ENCODE results near the gene ART4. TPM values are rescaled to one million over a fixed set of nuclear protein-coding genes. Genes with fewer than 3 reads are reported as not detected.

ART4 gene
- total and polyA plus RNA-seq, 2 donors from 2014 or later = 2.6 to 3.0 TPM

GRCh38 chr12:14886271-14886670, 42.9 kb upstream of the ART4 start:
- Histone ChIP-seq H3K27me3 (ENCODE audit: control insufficient read depth, insufficient read depth, low read length) (no peaks in the 10 kb centered on the region), H3K4me3 (ENCODE audit: low read length in 3 of 3) (peak overlapping the region in 2 of 3 donors; percentile 67 to 88), H3K9me3 (ENCODE audit: control insufficient read depth in 2 of 3, insufficient read depth in 1 of 3, low read length in 3 of 3) (no peaks in the 10 kb centered on the region), H3K9ac (ENCODE audit: low read length in 3 of 3) (no peak overlapping the region), H3K27ac (ENCODE audit: low read depth in 2 of 2, low read length in 2 of 2) (peak overlapping the region; percentile 74 to 88), H3K4me1 (ENCODE audit: control insufficient read depth in 2 of 3, insufficient read depth in 2 of 3, low read depth in 1 of 3, low read length in 3 of 3) (peaks cover 0 to 11% (median 0%) of the 10 kb centered on the region in 3 donors), H3K36me3 (ENCODE audit: control insufficient read depth in 2 of 3, insufficient read depth in 3 of 3, low read length in 3 of 3) (no peaks in the 10 kb centered on the region)
- intact Hi-C loops (cut with DNase I) = no loop called here
- DNase-seq = no peak
- TF ChIP-seq, protein P1, sequence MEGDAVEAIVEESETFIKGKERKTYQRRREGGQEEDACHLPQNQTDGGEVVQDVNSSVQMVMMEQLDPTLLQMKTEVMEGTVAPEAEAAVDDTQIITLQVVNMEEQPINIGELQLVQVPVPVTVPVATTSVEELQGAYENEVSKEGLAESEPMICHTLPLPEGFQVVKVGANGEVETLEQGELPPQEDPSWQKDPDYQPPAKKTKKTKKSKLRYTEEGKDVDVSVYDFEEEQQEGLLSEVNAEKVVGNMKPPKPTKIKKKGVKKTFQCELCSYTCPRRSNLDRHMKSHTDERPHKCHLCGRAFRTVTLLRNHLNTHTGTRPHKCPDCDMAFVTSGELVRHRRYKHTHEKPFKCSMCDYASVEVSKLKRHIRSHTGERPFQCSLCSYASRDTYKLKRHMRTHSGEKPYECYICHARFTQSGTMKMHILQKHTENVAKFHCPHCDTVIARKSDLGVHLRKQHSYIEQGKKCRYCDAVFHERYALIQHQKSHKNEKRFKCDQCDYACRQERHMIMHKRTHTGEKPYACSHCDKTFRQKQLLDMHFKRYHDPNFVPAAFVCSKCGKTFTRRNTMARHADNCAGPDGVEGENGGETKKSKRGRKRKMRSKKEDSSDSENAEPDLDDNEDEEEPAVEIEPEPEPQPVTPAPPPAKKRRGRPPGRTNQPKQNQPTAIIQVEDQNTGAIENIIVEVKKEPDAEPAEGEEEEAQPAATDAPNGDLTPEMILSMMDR (IDR thresholded peaks at IDR 0.05; ENCODE audit: borderline replicate concordance, extremely low read depth, insufficient read depth) = no peak
- no peak for FAIRE-seq

- peak within 1 kb of the TSS in 2 of 3 donors; percentile 79 to 92 for H3K9ac ChIP-seq (ENCODE audit: low read length in 3 of 3)
- intact Hi-C loops (cut with DNase I) = no loop called here
- H3K4me3 ChIP-seq (ENCODE audit: low read length in 3 of 3) = peak within 1 kb of the TSS; percentile 5 to 88 (median 67)
- peaks cover 0 to 11% (median 0%) of the 10 kb centered on the region in 3 donors for H3K4me1 ChIP-seq (ENCODE audit: control insufficient read depth in 2 of 3, insufficient read depth in 2 of 3, low read depth in 1 of 3, low read length in 3 of 3)
- H3K9me3 ChIP-seq (ENCODE audit: control insufficient read depth in 2 of 3, insufficient read depth in 1 of 3, low read length in 3 of 3) = no peaks in the 10 kb centered on the region
- no peaks in the 10 kb centered on the region for H3K27me3 ChIP-seq (ENCODE audit: control insufficient read depth, insufficient read depth, low read length)
- TF ChIP-seq, protein P1 (IDR thresholded peaks at IDR 0.05; ENCODE audit: borderline replicate concordance, extremely low read depth, insufficient read depth) = no peak
- H3K36me3 ChIP-seq (ENCODE audit: control insufficient read depth in 2 of 3, insufficient read depth in 3 of 3, low read length in 3 of 3) = no peaks in the 10 kb centered on the region
- no peak for DNase-seq
- no peak for FAIRE-seq
- H3K27ac ChIP-seq (ENCODE audit: low read depth in 2 of 2, low read length in 2 of 2) = peak within 1 kb of the TSS; percentile 74 to 88
Observed at GRCh38 chr12:14885718-14886221, 42.4 kb upstream of the ART4 start, which contains the start of gene MGP. Gene MGP (minus strand): TSS chr12:14885854. CDS start chr12:14885791, 63 bp downstream.

DNA sequence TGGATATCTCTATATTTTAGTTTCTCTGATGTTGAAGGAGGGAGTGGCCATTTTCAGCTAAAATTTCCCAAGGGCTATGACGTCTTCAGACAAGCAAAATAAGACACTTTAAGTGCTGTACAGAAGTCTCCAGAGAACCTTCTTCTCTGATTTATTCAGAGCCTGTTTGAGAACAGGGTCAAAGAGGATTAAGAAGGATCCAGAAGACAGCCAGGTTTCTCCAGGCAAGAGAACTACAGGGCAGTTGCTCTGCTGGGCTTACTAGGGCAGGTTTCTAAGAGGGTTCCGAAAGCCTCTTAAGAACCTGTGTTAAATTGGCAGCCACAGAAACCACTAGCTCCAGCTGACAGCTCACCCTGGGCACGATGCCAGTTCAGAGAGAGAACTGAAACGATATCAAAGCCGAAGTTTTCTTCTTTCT, 41.1 kb upstream of the ART4 start:
- TF ChIP-seq, protein P1 (IDR thresholded peaks at IDR 0.05; ENCODE audit: borderline replicate concordance, extremely low read depth, insufficient read depth) = no peak
- Histone ChIP-seq H3K36me3 (ENCODE audit: control insufficient read depth in 2 of 3, insufficient read depth in 3 of 3, low read length in 3 of 3) (no peaks in the 10 kb centered on the region), H3K27me3 (ENCODE audit: control insufficient read depth, insufficient read depth, low read length) (no peaks in the 10 kb centered on the region), H3K9me3 (ENCODE audit: control insufficient read depth in 2 of 3, insufficient read depth in 1 of 3, low read length in 3 of 3) (no peaks in the 10 kb centered on the region), H3K4me1 (ENCODE audit: control insufficient read depth in 2 of 3, insufficient read depth in 2 of 3, low read depth in 1 of 3, low read length in 3 of 3) (peaks cover 0 to 11% (median 0%) of the 10 kb centered on the region in 3 donors), H3K27ac (ENCODE audit: low read depth in 2 of 2, low read length in 2 of 2) (peak overlapping the region; percentile 73 to 88), H3K9ac (ENCODE audit: low read length in 3 of 3) (peak overlapping the region in 2 of 3 donors; percentile 67 to 79), H3K4me3 (ENCODE audit: low read length in 3 of 3) (peak overlapping the region in 2 of 3 donors; percentile 67 to 88)
- FAIRE-seq = no peak
- DNase-seq = peak in 4 of 5 donors; percentile 28 to 88 (median 70)
- intact Hi-C loops (cut with DNase I) = no loop called here
